Thyroid gland (tissue), 4 donors: ENCODE measurements around the gene P2RX3. TPM values are rescaled to one million over a fixed set of nuclear protein-coding genes. Genes with fewer than 3 reads are reported as not detected.

Source experiments
- DNase-seq, 2 donors: peaks; one replicate each; pipeline ENCODE4 v3.0.0-alpha.2; 2019
- H3K27ac ChIP-seq, 3 donors: fragments of 200-600 bp; sonication (generic); 1 replicate in 2 of 3; 2 replicates in 1 of 3; pipeline ENCODE4 v1.5.1; 2016 to 2019; ENCODE audit warnings: mild to moderate bottlenecking in 1 of 3, moderate library complexity in 1 of 3
- H3K27me3 ChIP-seq: fragments of 200-600 bp; sonication (generic); one replicate; pipeline ENCODE4 v1.5.1; 2019
- H3K36me3 ChIP-seq, 2 donors: fragments of 200-600 bp; sonication (generic); one replicate each; pipeline ENCODE4 v1.5.1; 2016 to 2019
- H3K4me1 ChIP-seq, 2 donors: fragments of 200-600 bp; sonication (generic); one replicate each; pipeline ENCODE4 v1.5.1; 2017 to 2019
- H3K4me3 ChIP-seq, 3 donors: fragments of 200-600 bp; sonication (generic); replicated peaks in 1 of 3; 1 replicate in 2 of 3; 2 replicates in 1 of 3; pipeline ENCODE4 v1.5.1; 2016; ENCODE audit warnings: mild to moderate bottlenecking in 1 of 3
- H3K9me3 ChIP-seq: fragments of 200-600 bp; sonication (generic); one replicate; pipeline ENCODE4 v1.5.1; 2017
- POLR2A ChIP-seq, 2 donors: fragments of 450-650 bp; IDR thresholded peaks; one replicate each; pipeline ENCODE4 v1.6.1; 2017; ENCODE audit warnings: antibody characterized with exemption in 2 of 2, mild to moderate bottlenecking in 2 of 2, moderate library complexity in 1 of 2
- WGBS, 2 donors: methylation state at CpG; one replicate each; pipeline ENCODE4 v1.1.5; 2017; 5-methylcytosine and 5-hydroxymethylcytosine counted together
- intact Hi-C: fragments of 100-400 bp; cut with DNase I; formaldehyde crosslinking; loops from one replicate; pipeline ENCODE4 v1.15.1; 2023
- total RNA-seq, 4 donors: library from RNA; depleted of rRNA; stranded (reverse); fragments of >200 nt; gene quantifications; one replicate each; pipeline ENCODE4 v1.2.3, GENCODE V29; 2016
- TF ChIP-seq, protein P1 (sequence below), 6 experiments: fragments of 200-600 bp in 3 of 6; fragments of 450-650 bp in 3 of 6; sonication (generic) in 3 of 6; IDR thresholded peaks; one replicate each; pipeline ENCODE4 v1.5.1; 2016 to 2019; ENCODE audit warnings: antibody characterized with exemption in 6 of 6, mild to moderate bottlenecking in 2 of 6, inconsistent platforms in 1 of 6, moderate library complexity in 1 of 6

The P2RX3 gene
- total RNA-seq, 4 donors from 2014 or later, result not detected

DNA sequence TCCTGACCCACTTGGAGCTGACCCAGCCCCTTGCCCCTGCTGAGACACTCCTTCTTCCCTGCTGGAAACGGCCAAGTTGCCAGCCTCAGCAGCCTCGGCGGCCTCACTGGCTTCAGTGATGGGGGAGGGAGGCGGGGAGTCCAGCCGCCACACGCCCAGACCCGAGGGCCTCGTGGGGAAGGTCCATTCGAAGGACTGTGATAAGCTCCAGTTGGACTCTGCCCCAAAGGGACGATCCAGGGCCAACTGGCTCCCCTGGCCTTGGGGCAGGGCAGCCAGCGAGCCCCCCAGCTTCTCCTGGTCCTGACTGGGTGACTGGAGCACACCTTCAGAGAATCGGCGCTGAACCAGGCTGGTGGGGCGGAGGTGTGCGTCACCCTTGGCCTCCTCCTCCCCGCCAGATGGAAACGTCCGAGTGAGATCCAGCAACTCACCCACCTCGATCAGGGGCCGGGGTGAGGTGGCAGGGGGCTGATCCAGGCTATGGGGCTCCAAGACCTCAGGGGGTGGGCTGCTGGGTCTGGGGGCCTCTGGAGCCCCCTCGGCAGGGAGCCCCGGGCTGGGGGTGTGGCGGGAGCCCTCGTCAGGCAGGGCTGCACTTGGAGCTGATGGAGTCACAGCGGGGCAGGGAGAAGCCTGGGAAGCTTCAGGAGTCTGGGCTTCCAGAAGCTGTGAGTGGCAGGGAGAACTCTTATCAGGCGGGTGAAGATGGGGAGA is 24.9 kb upstream of the P2RX3 start:
- Histone ChIP-seq H3K27ac (peak overlapping the region in 2 of 3 donors; percentile 22 to 84), H3K36me3 (peaks cover 56 to 61% of the 10 kb centered on the region in 2 donors), H3K4me3 (no peak overlapping the region), H3K27me3 (no peaks in the 10 kb centered on the region), H3K4me1 (peaks cover 48 to 72% of the 10 kb centered on the region in 2 donors), H3K9me3 (no peaks in the 10 kb centered on the region)
- TF ChIP-seq, protein P1, sequence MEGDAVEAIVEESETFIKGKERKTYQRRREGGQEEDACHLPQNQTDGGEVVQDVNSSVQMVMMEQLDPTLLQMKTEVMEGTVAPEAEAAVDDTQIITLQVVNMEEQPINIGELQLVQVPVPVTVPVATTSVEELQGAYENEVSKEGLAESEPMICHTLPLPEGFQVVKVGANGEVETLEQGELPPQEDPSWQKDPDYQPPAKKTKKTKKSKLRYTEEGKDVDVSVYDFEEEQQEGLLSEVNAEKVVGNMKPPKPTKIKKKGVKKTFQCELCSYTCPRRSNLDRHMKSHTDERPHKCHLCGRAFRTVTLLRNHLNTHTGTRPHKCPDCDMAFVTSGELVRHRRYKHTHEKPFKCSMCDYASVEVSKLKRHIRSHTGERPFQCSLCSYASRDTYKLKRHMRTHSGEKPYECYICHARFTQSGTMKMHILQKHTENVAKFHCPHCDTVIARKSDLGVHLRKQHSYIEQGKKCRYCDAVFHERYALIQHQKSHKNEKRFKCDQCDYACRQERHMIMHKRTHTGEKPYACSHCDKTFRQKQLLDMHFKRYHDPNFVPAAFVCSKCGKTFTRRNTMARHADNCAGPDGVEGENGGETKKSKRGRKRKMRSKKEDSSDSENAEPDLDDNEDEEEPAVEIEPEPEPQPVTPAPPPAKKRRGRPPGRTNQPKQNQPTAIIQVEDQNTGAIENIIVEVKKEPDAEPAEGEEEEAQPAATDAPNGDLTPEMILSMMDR (IDR thresholded peaks at IDR 0.05), result no peak
- no peak for TF ChIP-seq POLR2A (IDR thresholded peaks at IDR 0.05)
- 77 to 94% methylated on average over 7 to 12 of the region's 26 CpGs for WGBS, 2 donors
- intact Hi-C loops, result no loop called here
- DNase-seq, result no peak

DNA sequence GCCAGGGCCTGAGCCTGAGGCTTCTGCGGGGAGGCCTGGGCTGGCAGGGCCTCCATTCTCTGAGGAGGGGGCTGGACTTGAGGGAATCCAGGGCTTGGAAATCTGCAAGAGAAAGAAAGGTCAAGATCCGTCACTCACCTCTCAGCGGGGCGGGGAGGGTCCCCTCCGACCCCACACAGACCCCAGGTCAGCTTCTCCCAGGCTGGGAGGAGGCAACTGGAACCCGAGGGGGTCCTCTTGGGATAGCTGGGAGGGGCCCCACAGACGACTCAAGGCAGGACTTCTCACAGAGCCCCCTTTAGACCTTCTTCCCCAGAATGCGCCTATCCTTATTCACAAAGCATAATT is 24.4 kb upstream of the P2RX3 start:
- H3K27ac ChIP-seq, result peak overlapping the region in 1 of 3 donors; percentile 84

DNA sequence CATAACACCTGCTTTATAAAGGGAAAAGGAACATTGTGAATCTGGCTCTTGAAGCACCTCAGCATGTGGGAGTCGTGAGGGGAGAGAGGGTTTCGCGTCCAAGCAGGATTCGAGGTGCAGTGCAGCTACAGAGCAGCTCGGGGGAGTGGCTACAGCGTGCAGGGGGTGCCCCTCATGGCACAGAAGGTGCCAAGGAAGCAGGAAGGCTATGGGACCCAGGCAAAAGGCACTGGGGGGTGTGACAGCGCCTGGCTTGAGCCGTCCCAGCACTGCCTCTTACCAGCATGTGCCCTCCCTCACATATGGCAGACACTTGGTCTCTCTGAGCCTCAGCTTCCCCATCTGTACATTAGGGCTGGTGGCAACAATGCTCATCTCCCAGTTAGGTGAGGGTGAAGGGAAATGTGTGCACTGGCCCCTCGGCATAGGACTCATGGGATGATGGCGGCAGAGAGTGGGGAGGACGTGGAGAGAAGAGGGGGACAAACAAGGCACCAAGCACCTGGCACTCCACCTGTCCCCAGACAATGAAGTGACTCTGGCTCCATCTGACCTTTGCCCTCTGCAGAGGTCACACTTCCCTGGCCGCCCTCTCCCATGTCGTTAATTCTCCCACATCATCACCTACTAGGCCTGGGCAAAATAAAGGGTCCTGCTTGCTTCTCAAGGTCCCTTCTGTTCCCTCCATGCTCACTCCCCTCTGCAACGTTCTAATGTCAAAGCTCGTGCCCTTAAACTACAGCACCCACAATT is 23.8 kb upstream of the P2RX3 start:
- Histone ChIP-seq H3K4me3 (no peak overlapping the region), H3K36me3 (peaks cover 54 to 56% of the 10 kb centered on the region in 2 donors), H3K27ac (no peak overlapping the region), H3K4me1 (peaks cover 49 to 70% of the 10 kb centered on the region in 2 donors), H3K9me3 (no peaks in the 10 kb centered on the region), H3K27me3 (no peaks in the 10 kb centered on the region)
- intact Hi-C loops, result no loop called here
- WGBS, 2 donors, result 88 to 91% methylated on average over 15 of the region's 15 CpGs
- TF ChIP-seq, protein P1 (IDR thresholded peaks at IDR 0.05), result no peak
- DNase-seq, result no peak

More for the DNA sequence above, 24.4 kb upstream of the P2RX3 start:
- H3K4me1 ChIP-seq, result peaks cover 49 to 71% of the 10 kb centered on the region in 2 donors
- intact Hi-C loops, result no loop called here
- no peaks in the 10 kb centered on the region for H3K27me3 ChIP-seq
- DNase-seq, result no peak
- peaks cover 56 to 61% of the 10 kb centered on the region in 2 donors for H3K36me3 ChIP-seq
- H3K4me3 ChIP-seq, result no peak overlapping the region
- 69 to 76% methylated on average over 5 to 8 of the region's 8 CpGs for WGBS, 2 donors
- H3K9me3 ChIP-seq, result no peaks in the 10 kb centered on the region
- TF ChIP-seq POLR2A (IDR thresholded peaks at IDR 0.05), result no peak
- TF ChIP-seq, protein P1 (IDR thresholded peaks at IDR 0.05), result no peak

DNA sequence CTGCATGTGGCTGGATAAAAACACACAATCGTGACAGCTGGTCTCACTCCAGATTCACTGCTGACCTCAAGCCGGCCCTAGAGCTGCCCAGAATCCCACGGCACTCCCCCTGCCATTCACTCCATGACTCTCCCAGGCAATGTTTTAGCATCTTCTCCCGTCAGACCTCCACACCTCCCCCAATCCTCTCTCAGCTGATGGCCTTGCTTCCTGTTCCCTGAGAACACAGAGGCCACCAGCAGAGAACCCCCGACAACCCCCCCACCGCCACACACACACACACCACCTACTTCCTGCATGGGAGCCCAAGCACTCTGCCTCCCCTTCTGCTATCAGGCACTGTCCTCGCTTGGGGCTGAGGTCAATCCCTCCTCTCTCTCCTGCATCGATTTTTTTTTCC is 22.7 kb upstream of the P2RX3 start:
- Histone ChIP-seq H3K4me3 (no peak overlapping the region), H3K9me3 (no peaks in the 10 kb centered on the region), H3K27ac (peak overlapping the region; percentile 45 to 78 (median 51)), H3K4me1 (peaks cover 44 to 70% of the 10 kb centered on the region in 2 donors), H3K27me3 (no peaks in the 10 kb centered on the region), H3K36me3 (peaks cover 47 to 54% of the 10 kb centered on the region in 2 donors)
- intact Hi-C loops, result no loop called here
- TF ChIP-seq, protein P1 (IDR thresholded peaks at IDR 0.05), result no peak
- TF ChIP-seq POLR2A (IDR thresholded peaks at IDR 0.05), result no peak
- WGBS, 2 donors, result 23 to 34% methylated on average over 8 of the region's 8 CpGs
- no peak for DNase-seq

DNA sequence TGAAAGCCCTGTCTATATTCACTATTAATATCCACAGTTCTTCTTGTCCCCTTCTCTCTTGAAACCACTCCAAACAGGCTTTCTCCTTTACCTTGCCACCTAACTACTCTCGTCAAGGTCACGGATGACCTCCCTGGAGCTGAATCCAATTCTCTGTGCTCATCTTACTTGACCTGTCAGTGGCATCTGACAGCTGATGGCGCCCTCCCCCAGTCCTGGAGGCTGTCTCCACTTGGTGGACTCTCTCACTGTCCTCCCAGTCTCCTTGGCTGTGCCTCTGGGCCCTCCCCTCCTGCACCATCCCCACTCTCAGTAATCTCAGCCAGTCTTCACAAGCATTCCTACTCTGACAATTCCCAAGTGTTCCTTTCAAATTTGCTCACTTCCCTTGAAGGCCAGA is 22.1 kb upstream of the P2RX3 start:
- intact Hi-C loops, result no loop called here
- peak; percentile 58 to 70 for DNase-seq
- Histone ChIP-seq H3K27me3 (no peaks in the 10 kb centered on the region), H3K36me3 (peaks cover 47 to 54% of the 10 kb centered on the region in 2 donors), H3K9me3 (no peaks in the 10 kb centered on the region), H3K4me1 (peaks cover 43 to 70% of the 10 kb centered on the region in 2 donors), H3K27ac (peak overlapping the region; percentile 45 to 78 (median 51)), H3K4me3 (no peak overlapping the region)
- TF ChIP-seq POLR2A (IDR thresholded peaks at IDR 0.05), result no peak
- 36 to 39% methylated on average over 3 of the region's 3 CpGs for WGBS, 2 donors
